Stimulated activated CD4-positive, alpha-beta T cell treated with anti-CD3 and anti-CD28 coated beads, TNF-alpha, amount 100 ng/mL, for 24 hours (primary cell): ENCODE measurements around the gene OPCML.

Experiments
- DNase-seq, 3 experiments: peaks; one replicate each; pipeline ENCODE4 v3.0.0-alpha.2; 2020; ENCODE audit warnings: low read depth in 3 of 3

OPCML gene

DNA sequence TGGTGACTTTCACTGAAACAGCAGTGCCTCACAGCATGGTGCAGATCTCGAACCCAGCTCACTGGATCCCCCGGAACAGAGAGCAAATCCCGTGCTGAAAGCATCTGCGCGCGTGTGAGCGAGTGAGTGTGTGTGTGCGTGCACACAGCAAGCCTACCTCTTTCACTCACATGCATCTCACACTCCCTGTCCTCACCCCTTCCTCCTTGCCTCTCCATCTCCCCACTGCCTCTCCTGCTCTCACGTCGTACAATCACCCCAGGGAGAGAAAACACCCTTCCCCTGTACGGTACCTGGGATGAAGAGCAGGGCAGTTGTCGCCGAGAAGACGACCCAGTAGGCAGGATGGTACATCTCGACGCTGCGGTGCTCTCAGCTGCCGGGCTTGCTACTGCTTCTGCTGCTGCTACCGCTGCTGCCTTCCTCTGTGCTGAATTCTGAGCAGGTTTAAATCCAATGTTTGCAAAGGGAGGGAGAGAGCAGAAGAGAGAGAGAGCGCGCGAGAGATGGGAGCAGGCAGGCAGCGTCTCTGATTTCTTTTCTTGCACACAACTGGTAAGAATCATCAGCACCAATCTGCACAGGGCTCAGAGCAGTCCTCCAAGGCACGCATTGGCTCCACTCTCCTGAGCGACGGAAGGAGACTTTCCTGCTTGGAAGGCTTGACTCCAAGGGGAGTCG, at the start of gene OPCML:
Gene OPCML, minus strand, starts transcription at position 531 of the 681 bp plus-strand sequence.
- no peak for DNase-seq

DNA sequence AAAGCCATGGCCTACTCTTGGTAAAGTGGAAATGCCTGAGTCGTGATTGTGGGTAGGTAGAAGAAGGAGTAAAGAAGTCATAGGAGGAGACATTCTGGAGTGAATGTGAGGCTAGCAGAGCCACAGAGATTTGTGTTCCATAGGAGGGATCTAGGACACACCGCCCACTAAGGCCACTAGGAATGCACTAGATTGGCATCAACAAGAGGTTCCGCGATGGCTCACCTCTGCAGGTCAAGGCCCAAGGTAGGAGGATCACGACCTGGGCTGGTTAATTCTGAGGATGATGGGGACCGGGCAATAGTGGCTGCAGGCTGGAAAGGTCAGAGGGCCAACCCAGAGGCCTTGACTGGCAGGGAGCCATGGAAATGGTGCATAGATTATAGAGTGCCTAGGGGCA, 48.8 kb upstream of the OPCML start:
- no peak for DNase-seq

DNA sequence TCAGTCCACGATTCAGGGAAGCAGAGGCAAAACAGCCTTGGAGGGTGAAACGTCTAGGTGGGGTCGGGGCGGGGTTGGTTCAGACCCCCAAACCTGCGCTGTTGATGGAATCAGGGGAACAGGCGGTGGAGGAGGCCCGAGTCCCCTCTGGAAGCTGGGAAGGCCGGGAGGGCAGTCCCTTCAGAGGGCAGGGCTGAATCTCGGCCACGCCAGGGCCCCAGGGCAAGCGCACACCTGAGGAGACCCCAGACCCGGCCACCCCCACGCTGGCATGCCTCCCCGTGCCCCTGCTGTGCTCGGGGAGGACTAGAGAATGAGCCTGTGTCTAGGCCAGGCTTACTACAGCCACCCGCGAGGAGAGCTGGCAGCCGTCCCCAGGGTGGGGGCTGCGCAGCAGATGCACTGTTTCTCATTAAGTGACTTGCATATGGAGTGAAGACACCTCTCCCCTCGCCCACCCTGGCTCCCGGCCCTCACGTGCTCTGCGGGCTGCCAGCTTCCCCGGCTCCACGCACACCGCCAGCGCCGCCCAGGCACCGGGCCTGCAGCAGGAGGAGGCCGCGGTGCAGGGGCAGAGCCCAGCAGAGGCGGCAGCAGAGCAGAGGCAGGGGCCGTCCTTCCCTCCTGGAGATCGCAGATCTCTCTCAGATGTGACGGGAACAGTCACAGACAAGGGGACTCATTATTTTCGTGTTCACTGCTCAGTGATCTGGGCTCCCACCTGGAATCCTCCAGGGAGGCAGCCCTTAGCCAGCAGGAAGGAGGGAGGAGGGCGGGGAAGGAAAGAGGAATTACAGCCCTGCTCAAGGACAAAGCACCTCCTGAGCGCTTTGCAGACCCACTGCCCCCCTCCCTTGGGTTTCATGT, 47.1 kb upstream of the OPCML start:
- DNase-seq = no peak

DNA sequence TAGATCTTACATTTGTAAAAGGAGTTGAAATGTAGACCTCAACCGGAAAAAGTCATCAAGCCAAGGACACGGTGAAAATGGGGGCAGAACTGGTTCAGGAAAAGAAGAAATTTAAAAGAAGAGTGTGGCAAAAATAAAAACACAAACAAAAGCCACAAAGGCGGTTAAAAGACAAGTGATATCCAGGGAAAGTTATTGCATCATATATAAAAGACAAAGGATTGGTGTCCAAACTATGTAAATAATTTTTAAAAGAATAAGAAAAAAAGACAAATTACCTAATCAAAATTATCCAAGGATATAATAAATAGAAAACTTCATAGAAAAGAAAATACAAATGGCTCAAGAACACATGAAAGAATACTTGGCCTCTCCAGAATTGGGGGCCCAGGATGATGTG, 45.1 kb upstream of the OPCML start:
- DNase-seq = no peak

DNA sequence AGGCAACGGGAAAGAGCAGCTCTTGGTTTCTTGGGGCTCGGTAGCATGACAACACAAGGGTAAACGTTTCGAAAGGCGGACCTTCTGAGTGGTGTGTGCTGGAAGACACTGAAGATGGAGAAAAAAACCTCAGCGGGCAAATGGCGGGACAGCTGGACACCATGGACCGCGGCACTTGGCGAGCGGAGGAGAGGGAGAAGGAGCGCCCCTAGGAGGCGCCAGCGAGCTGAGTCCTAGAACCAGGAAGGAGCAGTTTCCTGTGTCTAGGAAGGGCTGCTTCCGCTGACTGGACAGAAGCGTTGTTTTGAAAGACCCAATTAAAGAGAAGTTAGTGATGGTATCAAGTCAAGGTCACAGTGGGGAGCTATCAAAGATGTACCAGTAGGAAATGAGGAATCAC, 44.0 kb upstream of the OPCML start:
- no peak for DNase-seq

DNA sequence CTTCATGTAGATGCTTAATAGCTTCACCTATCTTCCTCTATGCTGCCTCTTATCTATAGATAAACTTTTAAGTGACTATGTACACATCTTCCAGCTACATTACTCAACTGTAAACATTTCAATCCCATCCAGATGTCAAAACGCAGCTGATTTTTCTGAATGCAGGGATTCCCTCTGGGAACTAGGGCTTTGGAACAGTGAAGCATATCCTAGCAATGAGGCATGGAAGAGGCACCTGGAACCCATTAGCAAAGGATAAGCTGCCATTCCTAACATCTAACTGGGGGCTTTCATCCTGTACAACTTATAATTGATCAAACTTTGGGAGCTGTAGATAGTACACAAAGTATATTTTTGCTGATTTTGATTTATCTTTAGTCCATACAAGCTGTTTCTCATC, 40.8 kb upstream of the OPCML start:
- DNase-seq = no peak

DNA sequence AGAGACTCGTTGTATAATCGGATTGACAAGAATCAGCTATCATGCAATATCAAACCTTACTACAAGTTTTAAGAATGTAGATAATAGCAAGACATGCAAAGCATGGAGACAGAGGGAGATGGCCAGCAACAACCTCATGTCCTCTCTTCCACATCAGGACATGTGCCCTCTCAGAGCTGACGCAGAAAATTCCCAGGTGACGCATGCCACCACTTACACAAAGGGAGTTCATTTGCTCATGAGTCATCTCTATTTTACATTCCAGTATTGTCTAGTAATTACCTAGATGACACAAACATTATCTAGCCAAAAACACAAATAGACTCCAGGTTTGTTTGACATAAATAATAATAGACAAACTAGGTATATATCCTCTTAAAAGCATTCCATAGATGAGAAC, 38.1 kb upstream of the OPCML start:
- no peak for DNase-seq

DNA sequence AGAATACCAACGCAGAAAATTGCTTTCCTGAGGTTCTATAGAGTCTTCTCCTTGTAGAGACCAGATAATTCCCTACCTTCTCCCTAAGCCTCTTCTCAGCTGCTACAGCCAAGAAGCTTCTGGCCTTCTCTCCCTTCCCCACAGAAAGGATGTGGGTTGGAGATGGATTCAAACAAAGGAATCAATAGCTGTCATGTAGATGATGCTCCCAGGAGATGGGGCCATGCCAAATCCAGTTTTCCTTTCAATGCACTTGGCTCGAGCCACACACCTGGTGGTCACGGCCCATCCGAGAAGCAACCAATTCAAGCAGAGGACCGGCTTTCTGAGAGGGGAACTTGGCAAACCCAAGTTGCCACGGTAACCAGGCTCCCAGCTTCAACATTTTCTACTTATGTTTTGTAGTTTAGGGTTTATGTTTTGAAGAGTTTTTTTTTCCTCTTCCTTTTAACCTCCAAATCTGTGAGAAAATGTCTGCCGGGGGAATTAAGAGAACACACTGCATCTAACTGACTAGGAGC, 31.3 kb upstream of the OPCML start:
- no peak for DNase-seq

DNA sequence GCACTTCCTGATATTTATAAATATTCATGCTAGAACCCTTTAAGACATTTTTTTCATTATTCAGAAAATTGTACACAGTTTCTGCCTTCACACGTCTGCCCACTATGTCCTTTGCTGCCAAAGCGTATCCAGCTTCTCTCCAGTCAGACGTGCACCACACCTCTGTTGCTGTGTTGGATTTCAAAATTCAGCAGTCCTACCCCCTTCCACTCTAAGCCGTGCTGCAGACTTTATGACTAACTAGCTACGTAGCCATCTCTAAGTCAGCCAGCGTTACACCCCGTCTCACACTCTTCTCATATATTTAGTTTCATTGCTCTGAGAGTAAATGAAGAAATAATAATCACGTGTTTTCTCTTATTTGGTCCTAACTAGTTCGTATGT, 28.2 kb upstream of the OPCML start:
- DNase-seq = no peak

DNA sequence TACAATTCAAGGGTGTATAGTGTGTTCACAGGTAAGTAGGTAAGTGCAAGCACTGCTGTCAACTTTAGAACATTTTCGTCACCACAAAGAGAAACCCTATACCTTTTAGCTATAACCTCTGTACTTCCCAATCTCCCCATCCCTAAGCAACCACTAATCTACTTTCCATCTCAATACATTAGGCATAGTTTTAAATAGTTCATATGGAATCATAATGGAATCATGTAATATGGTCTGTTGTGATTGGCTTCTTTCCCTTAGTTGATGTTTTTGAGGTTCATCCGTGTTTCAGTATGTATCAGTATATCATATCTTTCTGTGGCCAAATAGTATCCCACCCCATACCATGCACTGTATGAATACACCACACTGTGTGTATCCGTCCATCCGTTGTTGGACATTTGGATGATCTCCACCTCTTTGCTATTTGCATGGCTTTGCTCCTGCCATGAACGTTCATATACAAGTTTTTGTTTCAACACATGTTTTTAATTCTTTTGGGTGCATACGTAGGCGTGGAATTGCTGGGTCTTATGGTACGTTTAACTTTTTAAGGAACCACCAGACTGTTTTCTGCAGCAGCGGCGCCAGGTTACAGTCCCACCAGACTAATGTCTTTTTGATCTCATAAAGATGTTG, 27.7 kb upstream of the OPCML start:
- no peak for DNase-seq

DNA sequence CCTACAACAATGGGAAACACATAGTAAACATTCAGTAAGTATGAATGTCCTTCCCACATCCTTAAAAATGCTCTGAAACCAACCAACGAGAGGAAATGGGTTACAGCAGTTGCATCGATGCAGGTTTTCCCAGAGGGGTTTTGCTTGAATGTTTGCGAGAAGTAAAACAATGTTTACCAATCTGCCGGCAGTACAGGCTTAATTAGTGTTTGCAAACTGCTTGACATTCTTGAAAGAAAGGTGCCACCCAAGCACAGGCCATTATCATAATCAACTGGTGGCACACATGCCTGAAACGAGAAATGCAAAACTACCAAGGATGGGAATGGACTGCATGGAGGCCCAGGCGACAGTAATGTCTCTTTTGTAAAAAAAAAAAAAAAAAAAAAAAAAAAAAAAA, 27.1 kb upstream of the OPCML start:
- no peak for DNase-seq

DNA sequence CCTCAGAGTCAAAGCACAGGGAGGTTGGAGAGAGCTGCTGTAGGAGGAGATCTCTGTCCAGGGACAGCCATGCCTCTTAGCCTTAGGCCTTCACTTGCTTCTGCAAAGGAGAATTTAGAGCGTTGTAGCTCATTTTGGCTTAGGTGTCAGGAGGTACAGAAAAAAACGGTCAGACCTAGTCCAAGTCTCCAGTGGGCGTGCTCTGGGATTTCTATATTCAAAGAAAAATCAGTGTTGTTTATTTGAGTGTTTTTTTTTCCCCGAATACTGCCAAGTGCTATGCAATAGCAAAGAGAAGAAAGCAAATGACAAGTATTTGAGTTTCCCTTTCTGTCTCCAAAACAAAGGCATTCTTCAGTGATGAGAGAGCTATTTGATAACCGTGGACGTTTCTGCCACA, 22.7 kb upstream of the OPCML start:
- no peak for DNase-seq

DNA sequence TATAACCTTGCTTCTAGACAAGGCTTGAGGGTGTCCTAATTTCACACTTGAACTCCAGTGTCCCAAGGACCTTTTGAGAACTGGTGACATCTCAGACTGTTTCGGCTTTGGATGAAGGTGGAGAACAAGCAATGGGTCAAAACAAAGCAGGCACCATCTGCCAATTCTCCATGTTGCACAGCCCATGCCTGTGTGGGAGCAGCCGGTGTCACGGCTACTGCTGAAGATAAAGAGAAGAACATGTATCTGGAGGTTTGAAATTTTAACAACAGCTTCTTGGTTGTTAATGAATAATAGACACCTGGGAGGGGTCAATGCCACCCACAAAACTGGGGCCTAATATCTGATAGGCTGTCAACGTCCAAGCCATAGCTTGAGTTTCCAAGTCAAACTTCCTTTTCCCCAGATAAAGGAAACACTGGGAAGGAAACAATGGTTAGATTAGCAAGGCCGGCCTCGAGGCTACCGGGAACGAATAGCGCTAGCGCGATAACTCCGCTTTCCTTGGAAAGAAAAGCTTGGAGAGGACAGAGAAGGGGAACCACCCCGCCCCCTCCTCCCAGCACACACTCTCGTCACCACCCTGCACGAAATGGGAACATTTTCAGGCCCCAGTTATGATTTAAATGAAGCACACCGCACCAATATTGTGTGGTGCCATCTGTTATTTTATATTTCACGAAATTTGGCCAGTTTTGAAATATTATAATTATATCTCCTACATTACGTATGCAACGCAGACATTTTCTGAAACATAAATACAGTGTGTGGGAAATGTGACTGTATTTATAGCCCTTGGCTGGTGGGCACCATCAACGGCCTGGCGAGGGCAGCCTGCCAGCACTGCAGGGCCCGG, 21.8 kb upstream of the OPCML start:
- DNase-seq = no peak

DNA sequence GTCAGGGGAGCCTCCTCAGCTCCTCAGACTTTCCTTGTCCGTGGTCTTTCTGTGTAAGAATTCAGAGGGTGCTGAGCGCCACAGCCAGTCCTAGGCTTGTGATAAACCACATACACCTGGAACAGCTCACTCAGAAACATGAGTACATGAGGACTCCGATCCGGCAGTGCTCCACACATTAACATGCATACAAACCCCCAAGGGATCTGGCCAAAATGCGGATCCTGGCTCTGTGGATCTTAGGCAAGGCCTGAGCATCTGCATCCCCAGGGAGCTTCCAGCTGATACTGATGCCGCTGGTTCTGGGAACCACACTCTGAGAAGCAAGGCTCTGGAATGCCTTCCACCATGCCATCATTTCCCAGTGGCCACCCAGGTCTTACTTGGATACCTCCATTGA, 20.6 kb upstream of the OPCML start:
- DNase-seq = no peak

DNA sequence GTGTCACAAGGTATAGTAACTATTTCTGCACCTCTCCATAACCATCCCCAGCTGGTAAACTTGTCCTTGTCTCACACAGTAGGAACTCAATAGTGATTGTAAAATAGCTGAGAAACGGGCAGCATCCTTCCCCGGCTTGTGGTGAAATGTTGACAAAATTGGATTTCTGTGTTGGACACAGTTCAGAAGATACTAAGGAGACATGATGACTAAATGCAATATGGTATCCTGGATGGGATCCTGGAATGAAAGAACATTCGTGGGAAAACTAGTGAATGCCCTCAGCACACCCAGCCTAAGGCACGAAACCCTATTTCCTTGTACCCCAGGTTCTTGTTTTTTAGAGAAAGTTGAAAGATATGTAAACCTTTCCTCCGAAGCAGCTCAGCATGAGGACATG, 18.8 kb upstream of the OPCML start:
- no peak for DNase-seq

DNA sequence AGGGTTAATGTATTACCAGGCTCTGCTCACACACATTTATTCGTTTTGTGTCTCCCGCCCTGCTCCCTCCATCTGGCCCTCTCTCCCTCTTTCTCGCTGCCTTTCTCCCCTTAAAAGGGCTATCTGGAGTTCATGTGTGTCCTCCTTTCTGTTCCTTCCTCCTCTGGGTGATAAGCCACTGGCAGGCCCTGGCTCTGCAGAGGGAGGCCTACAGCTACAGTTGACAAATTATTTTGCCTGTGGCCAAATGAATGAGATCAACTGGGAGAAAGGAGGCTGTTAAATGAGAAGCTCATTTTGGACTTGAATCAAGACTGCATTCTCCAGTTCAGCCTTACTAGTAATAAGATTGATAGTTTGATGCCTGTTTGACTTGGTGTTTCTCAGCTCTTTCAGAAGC, 17.5 kb upstream of the OPCML start:
- DNase-seq = no peak

DNA sequence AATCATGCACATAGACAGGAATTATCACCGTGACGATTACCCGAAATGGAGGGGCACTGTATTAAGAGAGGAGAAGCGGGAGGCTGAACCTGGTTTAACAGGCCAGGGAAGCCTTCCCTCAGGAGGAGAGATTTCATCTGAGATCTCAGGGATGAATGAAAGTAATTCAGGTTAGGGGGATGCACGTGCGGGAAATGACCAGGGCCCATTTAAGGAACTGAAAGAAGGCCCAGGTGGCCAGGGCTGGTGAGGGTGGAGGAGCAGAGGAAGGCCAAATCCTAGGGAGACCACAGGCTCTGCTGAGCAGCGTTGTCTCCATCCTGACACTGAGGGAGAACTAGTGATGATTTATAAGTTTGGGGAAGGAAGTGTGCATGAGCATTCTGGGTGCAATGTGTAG, 16.3 kb upstream of the OPCML start:
- no peak for DNase-seq

DNA sequence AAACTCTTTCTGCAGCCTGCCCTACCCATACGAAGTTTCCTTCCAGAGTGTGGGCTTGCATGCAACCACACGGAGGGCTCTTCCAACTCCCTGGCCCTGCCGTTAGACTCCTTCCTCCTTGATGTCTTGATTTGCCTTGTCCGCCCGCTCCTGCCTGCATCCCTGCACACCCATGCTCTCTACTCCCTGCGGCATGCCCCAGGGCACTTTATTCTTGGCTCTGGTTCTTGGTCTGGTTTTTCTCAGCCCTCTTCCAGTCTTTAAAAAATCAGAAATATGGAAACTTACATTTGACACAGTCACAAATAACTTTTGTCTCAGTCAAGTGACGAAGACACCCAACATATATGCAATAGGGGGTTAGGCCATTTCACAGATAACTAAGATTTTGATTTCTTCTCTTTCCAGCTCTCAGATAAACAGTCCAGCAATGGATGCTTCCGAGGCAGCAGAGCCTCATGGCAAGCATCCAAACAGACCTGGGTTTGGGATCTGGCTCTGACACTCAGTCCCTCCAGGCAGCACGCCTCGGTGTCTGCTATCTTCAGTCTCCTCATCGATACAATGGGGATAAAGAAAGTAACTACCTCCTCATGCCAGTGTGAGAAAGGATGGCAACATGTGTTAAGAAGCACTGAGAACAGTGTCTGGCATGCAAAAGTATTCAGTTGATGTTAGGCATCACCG, 15.7 kb upstream of the OPCML start:
- DNase-seq = no peak

DNA sequence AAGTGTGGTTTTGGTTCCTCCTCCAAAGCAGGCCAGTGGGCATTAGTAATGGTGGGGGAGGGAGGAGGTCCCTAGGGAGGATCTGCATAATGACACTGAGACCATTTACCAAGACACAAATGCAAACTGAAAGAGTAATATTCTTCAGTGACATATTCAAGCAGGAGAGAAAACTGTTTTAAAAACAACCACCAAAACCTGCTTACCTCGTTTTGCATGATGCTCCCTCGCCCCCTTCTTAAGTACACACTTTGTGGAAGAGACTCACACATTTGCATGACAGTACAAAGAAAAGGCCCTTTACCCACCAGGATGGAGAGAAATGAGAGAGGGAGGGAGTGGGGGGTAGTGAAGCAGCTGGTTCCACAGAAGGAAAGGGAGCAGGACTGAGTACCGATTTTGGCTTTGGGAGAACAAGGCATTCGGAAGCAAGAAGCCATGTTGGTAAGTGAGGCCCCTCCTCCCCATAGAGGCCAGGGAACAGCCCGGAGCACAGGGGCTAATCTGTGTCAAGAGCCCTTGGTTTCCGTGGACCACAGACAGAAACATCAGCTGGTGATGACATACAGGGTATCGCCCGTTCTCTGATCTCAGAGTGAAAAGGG, 13.0 kb upstream of the OPCML start:
- DNase-seq = no peak

DNA sequence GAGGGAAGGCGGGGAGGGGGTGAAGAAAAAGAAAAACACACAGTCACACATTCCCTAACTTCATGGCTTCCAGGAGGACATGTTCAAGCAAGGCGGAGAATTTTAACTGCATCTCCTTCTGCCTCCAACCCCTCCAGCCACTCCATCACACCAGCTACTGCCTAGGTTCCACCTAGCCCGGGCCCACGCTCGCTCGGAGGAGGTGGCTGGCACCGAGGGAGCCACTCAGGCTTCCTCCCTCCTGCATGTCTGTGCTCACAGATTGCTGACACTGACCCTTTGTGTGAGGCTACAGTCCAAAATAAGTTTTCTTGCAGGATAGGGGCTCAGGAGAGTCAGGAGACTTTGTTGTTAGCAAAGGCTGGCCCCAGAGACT, 9.4 kb upstream of the OPCML start:
- DNase-seq = no peak
